ENCODE data around the gene FAM217B.

The FAM217B gene

DNA sequence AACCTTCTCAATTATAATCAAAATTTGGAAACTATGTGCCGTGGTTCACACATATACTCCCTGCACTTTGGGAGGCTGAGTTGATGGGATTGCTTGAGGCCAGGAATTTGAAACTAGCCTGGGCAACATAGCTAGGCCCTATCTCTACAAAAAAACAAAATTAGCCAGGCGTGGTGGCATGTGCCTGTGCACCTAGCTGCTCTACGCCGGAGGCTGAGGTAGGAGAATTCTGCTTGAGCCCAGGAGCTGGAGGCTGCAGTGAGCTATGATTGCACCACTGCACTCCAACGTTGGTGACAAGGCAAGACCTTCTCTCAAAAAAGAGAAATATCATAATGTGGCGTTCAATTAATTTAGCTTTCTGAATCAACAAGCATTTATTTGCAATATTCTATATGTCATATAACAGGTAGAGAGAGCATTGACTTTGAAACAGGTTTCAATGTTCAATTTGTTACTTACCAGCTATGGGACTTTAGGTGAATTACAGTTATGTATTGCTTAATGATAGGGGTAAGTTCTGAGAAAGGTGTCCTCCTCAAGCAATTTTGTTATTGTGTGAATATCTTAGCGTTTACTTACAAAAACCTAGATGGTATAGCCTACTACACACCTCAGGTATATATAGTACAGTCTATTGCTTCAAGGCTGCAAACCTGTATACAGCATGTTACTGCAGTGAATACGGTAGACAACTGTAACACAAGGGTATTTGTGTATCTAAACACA lies 4.6 kb upstream of the FAM217B start:
- Mint-ChIP-seq H3K27me3 (ENCODE audit: low read depth) (peaks cover 23% of the 10 kb centered on the region), H3K9me3 (no peaks in the 10 kb centered on the region), H3K27ac (no peak overlapping the region), H3K4me3 (peak overlapping the region in 1 of 3 experiments; percentile 19), H3K36me3 (ENCODE audit: low read depth) (no peaks in the 10 kb centered on the region), H3K4me1 (peaks cover 31% of the 10 kb centered on the region)
- TF ChIP-seq, protein P1, sequence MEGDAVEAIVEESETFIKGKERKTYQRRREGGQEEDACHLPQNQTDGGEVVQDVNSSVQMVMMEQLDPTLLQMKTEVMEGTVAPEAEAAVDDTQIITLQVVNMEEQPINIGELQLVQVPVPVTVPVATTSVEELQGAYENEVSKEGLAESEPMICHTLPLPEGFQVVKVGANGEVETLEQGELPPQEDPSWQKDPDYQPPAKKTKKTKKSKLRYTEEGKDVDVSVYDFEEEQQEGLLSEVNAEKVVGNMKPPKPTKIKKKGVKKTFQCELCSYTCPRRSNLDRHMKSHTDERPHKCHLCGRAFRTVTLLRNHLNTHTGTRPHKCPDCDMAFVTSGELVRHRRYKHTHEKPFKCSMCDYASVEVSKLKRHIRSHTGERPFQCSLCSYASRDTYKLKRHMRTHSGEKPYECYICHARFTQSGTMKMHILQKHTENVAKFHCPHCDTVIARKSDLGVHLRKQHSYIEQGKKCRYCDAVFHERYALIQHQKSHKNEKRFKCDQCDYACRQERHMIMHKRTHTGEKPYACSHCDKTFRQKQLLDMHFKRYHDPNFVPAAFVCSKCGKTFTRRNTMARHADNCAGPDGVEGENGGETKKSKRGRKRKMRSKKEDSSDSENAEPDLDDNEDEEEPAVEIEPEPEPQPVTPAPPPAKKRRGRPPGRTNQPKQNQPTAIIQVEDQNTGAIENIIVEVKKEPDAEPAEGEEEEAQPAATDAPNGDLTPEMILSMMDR (IDR thresholded peaks at IDR 0.05; ENCODE audit: unreplicated experiment in 3 of 3) = no peak

DNA sequence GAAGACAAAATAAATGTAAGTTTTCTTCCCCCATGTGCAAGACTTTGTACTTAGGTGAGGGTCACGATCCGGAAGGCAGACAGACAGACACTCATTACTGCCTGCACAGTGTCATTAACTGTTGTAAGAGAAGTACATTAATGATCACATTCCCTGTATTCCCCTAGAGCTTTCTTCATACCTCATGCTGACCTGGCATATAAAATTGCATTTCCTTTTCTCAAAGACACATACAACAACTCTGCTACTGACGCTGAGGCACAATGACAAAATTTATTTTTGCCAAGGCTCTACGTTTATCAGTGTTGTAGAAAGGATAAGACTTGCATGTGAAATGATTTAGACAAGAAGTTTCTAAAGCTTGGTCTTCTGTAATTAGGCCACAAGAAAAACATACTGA lies 3.8 kb upstream of the FAM217B start:
- no peaks in the 10 kb centered on the region for H3K36me3 Mint-ChIP-seq (ENCODE audit: low read depth)

DNA sequence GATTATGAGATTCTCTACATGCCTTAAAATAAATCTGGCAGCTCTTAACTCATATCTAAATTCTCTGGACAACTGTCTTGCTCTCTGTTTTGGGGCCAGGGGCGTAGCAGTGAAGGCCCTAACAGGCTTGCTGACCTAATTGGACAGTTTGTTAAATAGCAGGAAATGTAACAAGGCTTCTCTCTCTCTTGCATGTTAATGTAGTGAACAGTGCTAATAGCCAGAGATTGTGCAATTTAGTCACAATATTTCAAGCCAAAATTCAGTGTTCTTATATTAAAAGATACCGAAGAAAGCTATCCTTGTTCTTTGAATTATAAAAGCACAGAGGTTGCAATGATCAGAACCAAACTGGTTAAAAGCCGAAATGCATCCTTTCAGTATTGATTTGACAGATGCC lies 3.0 kb upstream of the FAM217B start:
- peak overlapping the region in 2 of 3 experiments; percentile 16 to 52 for H3K4me3 Mint-ChIP-seq
- peaks cover 39% of the 10 kb centered on the region for H3K4me1 Mint-ChIP-seq
- H3K36me3 Mint-ChIP-seq (ENCODE audit: low read depth) = no peaks in the 10 kb centered on the region
- H3K27me3 Mint-ChIP-seq (ENCODE audit: low read depth) = peaks cover 13% of the 10 kb centered on the region
- TF ChIP-seq, protein P1 (IDR thresholded peaks at IDR 0.05; ENCODE audit: unreplicated experiment in 3 of 3) = no peak
- H3K9me3 Mint-ChIP-seq = no peaks in the 10 kb centered on the region
- H3K27ac Mint-ChIP-seq = peak overlapping the region in 1 of 3 experiments; percentile 24

More for the DNA sequence above, 3.8 kb upstream of the FAM217B start:
- Mint-ChIP-seq H3K27me3 (ENCODE audit: low read depth) (peaks cover 19% of the 10 kb centered on the region), H3K9me3 (no peaks in the 10 kb centered on the region), H3K27ac (no peak overlapping the region), H3K4me3 (no peak overlapping the region), H3K4me1 (peaks cover 38% of the 10 kb centered on the region)
- TF ChIP-seq, protein P1 (IDR thresholded peaks at IDR 0.05; ENCODE audit: unreplicated experiment in 3 of 3) = no peak

DNA sequence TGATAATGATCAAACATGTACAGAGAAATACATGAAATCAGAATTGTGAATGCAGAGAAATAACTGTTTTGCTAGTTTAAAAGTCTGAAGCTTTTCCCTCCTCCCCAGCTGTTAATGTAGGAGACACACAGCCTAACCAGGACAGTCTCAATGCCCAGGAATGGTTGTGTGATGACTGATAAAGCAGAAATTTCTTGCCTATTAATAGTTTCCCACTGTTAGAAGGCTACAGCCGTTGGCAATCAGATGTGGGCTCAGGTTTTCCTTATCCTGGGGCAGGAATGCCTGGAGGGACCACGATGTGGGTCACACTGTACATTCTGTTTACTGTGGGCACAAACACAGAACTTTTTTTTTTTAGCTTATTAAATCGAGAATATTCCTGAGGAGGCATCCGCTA lies 2.0 kb upstream of the FAM217B start:
- Mint-ChIP-seq H3K27me3 (ENCODE audit: low read depth) (peaks cover 13% of the 10 kb centered on the region), H3K27ac (peak overlapping the region; percentile 49 to 94 (median 92)), H3K9me3 (no peaks in the 10 kb centered on the region), H3K36me3 (ENCODE audit: low read depth) (peaks cover 3% of the 10 kb centered on the region), H3K4me1 (peaks cover 41% of the 10 kb centered on the region), H3K4me3 (peak overlapping the region; percentile 89 to 93 (median 93))
- TF ChIP-seq, protein P1 (IDR thresholded peaks at IDR 0.05; ENCODE audit: unreplicated experiment in 3 of 3) = no peak

DNA sequence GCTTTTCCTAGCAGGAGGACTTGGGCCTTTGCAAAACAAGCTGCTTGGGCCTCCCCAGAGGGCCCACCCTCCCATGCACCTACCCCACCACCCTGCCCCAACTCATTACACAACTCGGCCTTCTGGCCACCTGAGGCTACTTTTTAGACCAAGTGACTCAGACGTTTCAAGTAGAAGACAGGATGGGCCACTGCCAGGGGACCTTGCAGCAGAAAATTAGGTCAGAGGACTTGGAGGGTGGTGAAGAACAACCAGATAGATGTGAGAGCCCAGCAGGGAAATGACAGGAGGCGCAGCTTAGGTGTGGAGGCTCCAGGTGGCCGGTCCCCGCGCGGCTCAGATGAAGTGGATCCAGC lies 1.5 kb upstream of the FAM217B start:
- H3K36me3 Mint-ChIP-seq (ENCODE audit: low read depth) = peaks cover 3% of the 10 kb centered on the region

More for the DNA sequence above, 1.5 kb upstream of the FAM217B start:
- peak overlapping the region; percentile 89 to 93 (median 93) for H3K4me3 Mint-ChIP-seq
- TF ChIP-seq, protein P1 (IDR thresholded peaks at IDR 0.05; ENCODE audit: unreplicated experiment in 3 of 3) = no peak
- H3K27ac Mint-ChIP-seq = peak overlapping the region; percentile 49 to 94 (median 92)
- peaks cover 13% of the 10 kb centered on the region for H3K27me3 Mint-ChIP-seq (ENCODE audit: low read depth)
- H3K4me1 Mint-ChIP-seq = peaks cover 42% of the 10 kb centered on the region
- no peaks in the 10 kb centered on the region for H3K9me3 Mint-ChIP-seq

Data from nephron (organoid).